ENCODE results near the gene OR51A2. TPM values are rescaled to one million over a fixed set of nuclear protein-coding genes. Genes with fewer than 3 reads are reported as not detected.

The OR51A2 gene
- total RNA-seq, 1 donor from 2014 or later: not detected

DNA sequence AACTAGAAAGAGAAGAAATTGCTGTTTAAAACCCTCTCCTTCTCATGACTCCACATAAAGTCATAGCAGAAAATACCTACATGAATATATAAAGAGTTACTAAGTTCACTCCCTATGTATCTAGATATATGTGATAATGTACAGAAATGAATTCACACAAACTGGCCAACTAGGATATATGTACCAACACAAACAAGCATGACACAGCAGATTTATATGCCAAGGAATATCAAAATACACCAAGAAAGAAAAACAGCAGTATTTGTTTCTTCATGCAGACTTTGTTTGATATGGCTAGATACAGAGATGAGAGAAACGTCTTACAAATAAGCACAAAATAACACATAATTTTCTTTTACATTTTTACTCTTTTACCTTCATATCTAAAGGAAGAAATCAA, 33.2 kb downstream of the OR51A2 start:
- Mint-ChIP-seq H3K27me3 (ENCODE audit: low read depth) (peaks cover 18% of the 10 kb centered on the region), H3K36me3 (ENCODE audit: low read depth) (no peaks in the 10 kb centered on the region), H3K4me3 (no peak overlapping the region), H3K4me1 (no peaks in the 10 kb centered on the region), H3K27ac (ENCODE audit: unreplicated experiment) (no peak overlapping the region), H3K9me3 (no peaks in the 10 kb centered on the region)
- TF ChIP-seq, protein P1, sequence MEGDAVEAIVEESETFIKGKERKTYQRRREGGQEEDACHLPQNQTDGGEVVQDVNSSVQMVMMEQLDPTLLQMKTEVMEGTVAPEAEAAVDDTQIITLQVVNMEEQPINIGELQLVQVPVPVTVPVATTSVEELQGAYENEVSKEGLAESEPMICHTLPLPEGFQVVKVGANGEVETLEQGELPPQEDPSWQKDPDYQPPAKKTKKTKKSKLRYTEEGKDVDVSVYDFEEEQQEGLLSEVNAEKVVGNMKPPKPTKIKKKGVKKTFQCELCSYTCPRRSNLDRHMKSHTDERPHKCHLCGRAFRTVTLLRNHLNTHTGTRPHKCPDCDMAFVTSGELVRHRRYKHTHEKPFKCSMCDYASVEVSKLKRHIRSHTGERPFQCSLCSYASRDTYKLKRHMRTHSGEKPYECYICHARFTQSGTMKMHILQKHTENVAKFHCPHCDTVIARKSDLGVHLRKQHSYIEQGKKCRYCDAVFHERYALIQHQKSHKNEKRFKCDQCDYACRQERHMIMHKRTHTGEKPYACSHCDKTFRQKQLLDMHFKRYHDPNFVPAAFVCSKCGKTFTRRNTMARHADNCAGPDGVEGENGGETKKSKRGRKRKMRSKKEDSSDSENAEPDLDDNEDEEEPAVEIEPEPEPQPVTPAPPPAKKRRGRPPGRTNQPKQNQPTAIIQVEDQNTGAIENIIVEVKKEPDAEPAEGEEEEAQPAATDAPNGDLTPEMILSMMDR (conservative IDR thresholded peaks at IDR 0.05): no peak
- no peak for DNase-seq (ENCODE audit: low read depth, low spot score)

DNA sequence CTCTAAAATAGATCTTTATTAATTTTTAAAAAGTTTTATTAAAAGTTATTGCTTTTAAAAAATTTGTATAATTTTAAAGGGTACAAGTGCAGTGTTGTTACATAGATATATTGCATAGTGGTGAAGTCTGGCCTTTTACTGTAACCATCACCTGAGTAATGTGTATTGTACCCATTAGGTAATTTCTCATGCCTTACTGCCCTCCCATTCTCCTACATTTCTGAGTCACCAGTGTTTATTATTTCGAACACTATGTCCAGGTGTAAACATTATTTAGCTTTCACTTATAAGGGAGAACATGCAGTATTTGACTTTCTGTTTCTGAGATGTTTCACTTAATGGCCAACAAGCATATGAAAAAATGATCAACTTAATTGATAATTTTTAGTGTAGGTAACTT, 33.7 kb downstream of the OR51A2 start:
- Mint-ChIP-seq H3K9me3 (no peaks in the 10 kb centered on the region), H3K4me1 (no peaks in the 10 kb centered on the region), H3K27ac (ENCODE audit: unreplicated experiment) (no peak overlapping the region), H3K36me3 (ENCODE audit: low read depth) (no peaks in the 10 kb centered on the region), H3K27me3 (ENCODE audit: low read depth) (peaks cover 15% of the 10 kb centered on the region), H3K4me3 (no peak overlapping the region)
- DNase-seq (ENCODE audit: low read depth, low spot score): no peak
- TF ChIP-seq, protein P1 (conservative IDR thresholded peaks at IDR 0.05): no peak

GRCh38 chr11:4919250-4919649, 36.3 kb downstream of the OR51A2 start, which contains the start of gene OR51G2:
OR51G2 (minus strand) TSS chr11:4919350; CDS start chr11:4915663, 3,687 bp downstream.
- H3K36me3 Mint-ChIP-seq (ENCODE audit: low read depth): no peaks in the 10 kb centered on the region
- peaks cover 10% of the 10 kb centered on the region for H3K27me3 Mint-ChIP-seq (ENCODE audit: low read depth)
- no peaks in the 10 kb centered on the region for H3K4me1 Mint-ChIP-seq
- TF ChIP-seq, protein P1 (conservative IDR thresholded peaks at IDR 0.05): no peak
- no peak within 1 kb of the TSS for H3K4me3 Mint-ChIP-seq
- no peak for DNase-seq (ENCODE audit: low read depth, low spot score)
- no peaks in the 10 kb centered on the region for H3K9me3 Mint-ChIP-seq
- no peak within 1 kb of the TSS for H3K27ac Mint-ChIP-seq (ENCODE audit: unreplicated experiment)

DNA sequence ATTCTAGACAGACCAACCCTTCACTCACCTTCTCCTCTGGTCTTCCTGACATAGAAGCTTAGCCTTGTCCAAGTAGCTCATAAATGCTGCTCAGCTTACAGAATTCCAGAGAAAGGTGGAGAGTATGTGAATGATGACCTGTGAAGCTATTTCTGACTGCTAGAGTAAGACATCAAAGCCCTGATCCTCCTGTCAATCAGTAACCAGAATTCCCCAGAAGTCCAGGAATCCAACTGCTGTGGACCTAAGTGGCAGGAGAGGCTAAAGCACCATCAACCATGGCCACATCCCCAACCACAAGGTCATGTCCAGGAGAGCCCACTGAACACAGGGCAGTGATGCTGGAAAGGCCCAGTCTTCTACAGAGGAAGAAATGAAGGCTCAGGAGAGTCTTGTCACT, 38.9 kb downstream of the OR51A2 start:
- no peaks in the 10 kb centered on the region for H3K9me3 Mint-ChIP-seq
- no peak for DNase-seq (ENCODE audit: low read depth, low spot score)
- H3K27me3 Mint-ChIP-seq (ENCODE audit: low read depth): peaks cover 4% of the 10 kb centered on the region
- H3K4me3 Mint-ChIP-seq: no peak overlapping the region
- H3K4me1 Mint-ChIP-seq: no peaks in the 10 kb centered on the region
- H3K27ac Mint-ChIP-seq (ENCODE audit: unreplicated experiment): no peak overlapping the region
- TF ChIP-seq, protein P1 (conservative IDR thresholded peaks at IDR 0.05): no peak
- no peaks in the 10 kb centered on the region for H3K36me3 Mint-ChIP-seq (ENCODE audit: low read depth)

Other genes with a start within 250 kb of the OR51A2 start
- gene OR51F1, start 185.8 kb downstream of the OR51A2 start, total RNA-seq: not detected in 2 replicates
- gene OR52R1, start 151.3 kb downstream of the OR51A2 start, total RNA-seq: not detected in 2 replicates
- gene OR51F2, start 134.4 kb downstream of the OR51A2 start, total RNA-seq: not detected in 2 replicates
- not detected in 2 replicates for gene OR51S1, start 106.5 kb downstream of the OR51A2 start, total RNA-seq
- not detected in 2 replicates for gene OR51T1, start 73.8 kb downstream of the OR51A2 start, total RNA-seq
- gene OR51A7, start 51.9 kb downstream of the OR51A2 start, total RNA-seq: not detected in 2 replicates
- not detected in 2 replicates for gene OR51G2, start 36.4 kb downstream of the OR51A2 start, total RNA-seq
- gene OR51G1, start 31.4 kb downstream of the OR51A2 start, total RNA-seq: not detected in 2 replicates
- gene OR51A4, start 8.1 kb downstream of the OR51A2 start, total RNA-seq: not detected in 2 replicates
- gene OR51L1, start 39.1 kb upstream of the OR51A2 start, total RNA-seq: not detected in 2 replicates
- gene OR52J3, start 90.8 kb upstream of the OR51A2 start, total RNA-seq: not detected in 2 replicates
- gene OR52E2, start 103.9 kb upstream of the OR51A2 start, total RNA-seq: not detected in 2 replicates
- not detected in 2 replicates for gene OR52E1, start 113.9 kb upstream of the OR51A2 start, total RNA-seq
- not detected in 2 replicates for gene OR52A5, start 182.6 kb upstream of the OR51A2 start, total RNA-seq
- not detected in 2 replicates for gene OR52A1, start 199.0 kb upstream of the OR51A2 start, total RNA-seq
- gene OR51V1, start 245.0 kb upstream of the OR51A2 start, total RNA-seq: not detected in 2 replicates